Activated B cell treated with CpG ODN at 0.5 μM for 24 hours (primary cell): ENCODE data around the gene MRPL51. TPM values are rescaled to one million over a fixed set of nuclear protein-coding genes. Genes with fewer than 3 reads are reported as not detected.
"Not testable (repeated sequence)": the region's sequence is repeated elsewhere in the genome, so short reads cannot be mapped to it uniquely, and the experiment has no call there.

Source experiments
- ATAC-seq: fragments of 200-7000 bp; cut with Tn5 transposase; one replicate; pipeline ENCODE4 v1.10.0; 2021; ENCODE audit warnings: low read depth, mild to moderate bottlenecking, moderate library complexity
- CTCF ChIA-PET: fragments of 350-600 bp; sonication (Branson Sonifier 250); formaldehyde crosslinking; loops from one replicate; lab custom pipeline; 2021; ENCODE audit warnings: antibody characterized with exemption; lab: Charles Lee
- POLR2A ChIA-PET: fragments of 350-600 bp; sonication (Branson Sonifier 250); formaldehyde crosslinking; loops from one replicate; lab custom pipeline; 2021; ENCODE audit warnings: antibody characterized with exemption; lab: Charles Lee
- DNase-seq: peaks from one replicate; pipeline ENCODE4 v3.0.0; 2022
- H3K27ac Mint-ChIP-seq: one replicate; pipeline ENCODE4 v1.8.0; 2020; ENCODE audit warnings: mixed read lengths
- H3K27me3 Mint-ChIP-seq: one replicate; pipeline ENCODE4 v1.8.0; 2021; ENCODE audit warnings: mixed read lengths
- H3K36me3 Mint-ChIP-seq: one replicate; pipeline ENCODE4 v1.8.0; 2021; ENCODE audit warnings: low read depth, mixed read lengths
- H3K4me1 Mint-ChIP-seq: one replicate; pipeline ENCODE4 v1.8.0; 2021; ENCODE audit warnings: mixed read lengths
- H3K4me3 Mint-ChIP-seq: one replicate; pipeline ENCODE4 v1.8.0; 2020; ENCODE audit warnings: mild to moderate bottlenecking, mixed read lengths
- H3K9me3 Mint-ChIP-seq: one replicate; pipeline ENCODE4 v1.8.0; 2020; ENCODE audit warnings: mixed read lengths
- intact Hi-C: fragments of 100-400 bp; cut with micrococcal nuclease; formaldehyde crosslinking; loops from one replicate; pipeline ENCODE4 v1.15.1; 2024
- total RNA-seq: library from RNA; stranded (reverse); gene quantifications from 2 replicates; pipeline ENCODE4 v1.2.3, GENCODE V29; 2022
- TF ChIP-seq, protein P1 (sequence below): fragments of 200-600 bp; IDR thresholded peaks from one replicate; pipeline ENCODE4 v1.8.0; 2022; ENCODE audit warnings: antibody characterized with exemption, mild to moderate bottlenecking

Gene MRPL51
- total RNA-seq, 1 donor from 2014 or later = 130 TPM

DNA sequence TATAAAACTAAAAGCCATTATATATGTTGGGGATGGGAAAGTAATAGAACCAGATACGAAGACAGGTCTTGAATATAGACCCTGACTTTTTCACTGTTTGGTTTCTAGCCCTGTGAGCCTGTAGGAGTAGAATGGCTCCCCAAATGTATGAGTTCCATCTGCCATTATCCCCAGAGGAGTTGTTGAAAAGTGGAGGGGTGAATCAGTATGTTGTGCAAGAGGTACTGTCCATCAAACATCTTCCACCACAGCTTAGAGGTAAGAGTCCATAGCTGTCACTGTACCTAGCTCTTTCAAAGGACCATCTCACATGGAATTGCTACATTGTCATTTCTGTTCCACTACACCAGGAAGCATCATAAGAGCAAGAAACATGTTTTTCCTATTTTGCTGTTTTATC is 1.9 kb upstream of the MRPL51 start:
- Mint-ChIP-seq H3K9me3 (no peaks in the 10 kb centered on the region), H3K27ac (peak overlapping the region; percentile 96), H3K4me3 (peak overlapping the region; percentile 97), H3K4me1 (peaks cover 28% of the 10 kb centered on the region), H3K27me3 (no peaks in the 10 kb centered on the region), H3K36me3 (peaks cover 43% of the 10 kb centered on the region)
- ChIA-PET CTCF (interaction anchor here (1.0 kb wide), 1 partner anchor 43 kb away, joined by 3 read pairs; no protein-coding TSS in a partner anchor), POLR2A (interaction anchor here (2.1 to 2.6 kb wide), 2 partner anchors 24 to 48 kb away, joined by 8 to 10 read pairs; partner anchors contain the start of gene VAMP1)
- TF ChIP-seq, protein P1, sequence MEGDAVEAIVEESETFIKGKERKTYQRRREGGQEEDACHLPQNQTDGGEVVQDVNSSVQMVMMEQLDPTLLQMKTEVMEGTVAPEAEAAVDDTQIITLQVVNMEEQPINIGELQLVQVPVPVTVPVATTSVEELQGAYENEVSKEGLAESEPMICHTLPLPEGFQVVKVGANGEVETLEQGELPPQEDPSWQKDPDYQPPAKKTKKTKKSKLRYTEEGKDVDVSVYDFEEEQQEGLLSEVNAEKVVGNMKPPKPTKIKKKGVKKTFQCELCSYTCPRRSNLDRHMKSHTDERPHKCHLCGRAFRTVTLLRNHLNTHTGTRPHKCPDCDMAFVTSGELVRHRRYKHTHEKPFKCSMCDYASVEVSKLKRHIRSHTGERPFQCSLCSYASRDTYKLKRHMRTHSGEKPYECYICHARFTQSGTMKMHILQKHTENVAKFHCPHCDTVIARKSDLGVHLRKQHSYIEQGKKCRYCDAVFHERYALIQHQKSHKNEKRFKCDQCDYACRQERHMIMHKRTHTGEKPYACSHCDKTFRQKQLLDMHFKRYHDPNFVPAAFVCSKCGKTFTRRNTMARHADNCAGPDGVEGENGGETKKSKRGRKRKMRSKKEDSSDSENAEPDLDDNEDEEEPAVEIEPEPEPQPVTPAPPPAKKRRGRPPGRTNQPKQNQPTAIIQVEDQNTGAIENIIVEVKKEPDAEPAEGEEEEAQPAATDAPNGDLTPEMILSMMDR = no peak
- ATAC-seq (no peak), DNase-seq (no peak)
- intact Hi-C loops = loop anchor here (1.0 kb wide), 2 partner anchors 73 to 357 kb away; partner anchors contain the start of genes NOP2 and USP5

- intact Hi-C loops = loop anchor here (1.0 kb wide), 2 partner anchors 74 to 358 kb away; partner anchors contain the start of genes NOP2 and USP5
- peaks cover 43% of the 10 kb centered on the region for H3K36me3 Mint-ChIP-seq
- DNase-seq (no peak), ATAC-seq (peak; percentile 35)
- H3K4me1 Mint-ChIP-seq = peaks cover 28% of the 10 kb centered on the region
- peak overlapping the region; percentile 96 for H3K27ac Mint-ChIP-seq
- POLR2A ChIA-PET = interaction anchor here (0.7 to 2.6 kb wide), 3 partner anchors 24 to 48 kb away, joined by 3 to 10 read pairs (median 8); partner anchors contain the start of genes TAPBPL and VAMP1
- CTCF ChIA-PET = no interaction called here
- TF ChIP-seq, protein P1 = no peak
- H3K27me3 Mint-ChIP-seq = no peaks in the 10 kb centered on the region
- peak overlapping the region; percentile 97 for H3K4me3 Mint-ChIP-seq
- H3K9me3 Mint-ChIP-seq = no peaks in the 10 kb centered on the region
Measured at GRCh38 chr12:6494258-6494743, 1.2 kb upstream of the MRPL51 start.

DNA sequence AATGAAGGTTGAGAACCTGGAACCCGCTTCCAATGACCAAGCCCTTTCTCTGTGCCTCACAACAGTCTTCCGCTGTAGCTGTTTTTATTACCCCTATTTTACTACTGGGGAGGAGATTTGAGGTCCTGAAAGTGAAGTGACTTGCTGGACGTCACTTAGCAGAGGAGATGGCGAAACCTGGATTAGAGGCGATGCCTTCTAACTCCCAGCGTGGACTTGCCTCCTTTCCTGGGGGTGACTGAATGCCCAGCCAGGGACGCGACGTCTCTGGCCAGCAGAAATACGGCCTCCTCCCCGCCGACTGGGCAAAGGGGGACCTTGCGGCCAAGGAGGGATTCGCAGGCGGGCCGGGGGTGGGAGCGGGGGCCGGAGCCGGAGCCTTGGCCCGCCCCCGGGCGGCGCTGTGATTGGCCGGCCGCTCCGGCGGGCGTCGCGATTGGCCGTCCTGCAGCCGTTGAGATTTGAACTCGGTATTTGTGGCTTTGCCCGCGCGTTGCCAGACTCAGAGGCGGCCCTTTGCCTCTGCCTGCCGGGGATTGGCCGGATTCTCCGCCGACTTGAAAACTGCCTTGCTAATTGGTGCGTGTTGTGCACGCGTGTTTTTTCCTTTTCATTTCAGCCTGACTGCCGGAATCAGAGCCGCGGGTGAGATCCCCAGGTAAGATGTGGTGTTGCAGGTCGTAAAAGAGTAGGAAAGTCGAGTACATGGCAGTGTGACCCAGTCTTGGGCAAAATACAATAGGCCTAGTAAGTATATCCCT is 615 bp upstream of the MRPL51 start, which contains the start of gene NCAPD2:
Gene NCAPD2, plus strand, starts transcription at position 606 of the 761 bp plus-strand sequence. CDS start 997 bp downstream, outside the sequence.
- peaks cover 41% of the 10 kb centered on the region for H3K36me3 Mint-ChIP-seq
- CTCF ChIA-PET = interaction anchor here (0.9 to 1.4 kb wide), 3 partner anchors 23 to 44 kb away, joined by 3 to 11 read pairs (median 3); partner anchors contain the start of gene VAMP1
- intact Hi-C loops = loop anchor here (1.0 kb wide), 10 partner anchors 23 to 359 kb away; partner anchors contain the start of genes CHD4, GAPDH, ING4 and MLF2

GRCh38 chr12:6490673-6491072 is 2.4 kb downstream of the MRPL51 start:
- H3K9me3 Mint-ChIP-seq, CTCF ChIA-PET, DNase-seq, H3K27ac Mint-ChIP-seq, intact Hi-C loops, H3K4me3 Mint-ChIP-seq, ATAC-seq, H3K27me3 Mint-ChIP-seq: not testable (repeated sequence)
- POLR2A ChIA-PET = interaction anchor here (0.7 to 4.3 kb wide), 2 partner anchors 20 to 312 kb away, joined by 6 to 89 read pairs; partner anchors contain the start of gene VAMP1
- peaks cover 28% of the 10 kb centered on the region for H3K4me1 Mint-ChIP-seq
- peaks cover 24% of the 10 kb centered on the region for H3K36me3 Mint-ChIP-seq

More for the DNA sequence above, 615 bp upstream of the MRPL51 start, which contains the start of gene NCAPD2:
- Mint-ChIP-seq H3K27me3 (no peaks in the 10 kb centered on the region), H3K27ac (peak within 1 kb of the TSS; percentile 96), H3K4me3 (peak within 1 kb of the TSS; percentile 97), H3K9me3 (no peaks in the 10 kb centered on the region), H3K4me1 (peaks cover 28% of the 10 kb centered on the region)
- peak; percentile 85 for ATAC-seq
- TF ChIP-seq, protein P1 = no peak
- peak; percentile 85 for DNase-seq
- POLR2A ChIA-PET = interaction anchor here (0.6 to 4.3 kb wide), 32 partner anchors 8 to 629 kb away, joined by 3 to 89 read pairs (median 5); partner anchors contain the start of genes CD27, COPS7A, GAPDH and LPAR5

DNA sequence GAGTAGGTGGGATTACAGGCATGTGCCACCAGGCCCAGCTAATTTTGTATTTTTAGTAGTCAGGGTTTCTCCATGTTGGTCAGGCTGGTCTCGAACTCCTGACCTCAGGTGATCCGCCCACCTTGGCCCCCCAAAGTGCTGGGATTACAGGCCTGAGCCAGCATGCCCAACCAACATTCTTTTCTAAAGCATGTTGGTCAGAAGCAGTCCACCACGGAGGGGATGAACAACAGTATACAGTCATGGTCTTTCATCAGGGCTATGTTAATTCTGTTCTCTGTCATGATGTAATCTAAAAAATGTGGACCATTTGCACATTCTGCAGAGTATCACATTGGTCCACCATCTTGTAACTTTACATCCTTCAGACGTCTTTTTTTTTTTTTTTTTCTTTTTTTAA is 3.6 kb downstream of the MRPL51 start:
- Mint-ChIP-seq H3K36me3 (peaks cover 24% of the 10 kb centered on the region), H3K27ac (no peak overlapping the region), H3K4me1 (peaks cover 16% of the 10 kb centered on the region), H3K27me3 (no peaks in the 10 kb centered on the region), H3K4me3 (no peak overlapping the region), H3K9me3 (no peaks in the 10 kb centered on the region)
- TF ChIP-seq, protein P1 = no peak
- DNase-seq (no peak), ATAC-seq (no peak)
- ChIA-PET CTCF (no interaction called here), POLR2A (interaction anchor here (1.7 to 4.3 kb wide), 2 partner anchors 18 to 19 kb away, joined by 7 to 89 read pairs; partner anchors contain the start of gene VAMP1)
- intact Hi-C loops = no loop called here
